Measurements from ENCODE around the gene PFKFB4. TPM values are rescaled to one million over a fixed set of nuclear protein-coding genes. Genes with fewer than 3 reads are reported as not detected.

PFKFB4 gene
- total and polyA plus RNA-seq, 7 donors: 0.25 to 4.1 (median 1.1) TPM

GRCh38 chr3:48599077-48599501 is 42.5 kb upstream of the PFKFB4 start:
- H3K4me1 ChIP-seq: peaks cover 77% of the 10 kb centered on the region

GRCh38 chr3:48598323-48599076 is 41.9 kb upstream of the PFKFB4 start:
- 17 to 30% (median 26%) methylated on average over 5 of the region's 5 CpGs for WGBS, 3 donors
- Histone ChIP-seq H3K36me3 (ENCODE audit: insufficient read depth in 1 of 2, low read depth in 1 of 2) (peaks cover 22 to 50% of the 10 kb centered on the region in 2 donors), H3K27ac (peak overlapping the region; percentile 94), H3K9me3 (no peaks in the 10 kb centered on the region), H3K4me3 (peak overlapping the region; percentile 2), H3K4me1 (peaks cover 77% of the 10 kb centered on the region), H3K27me3 (ENCODE audit: insufficient read depth in 3 of 3, low read length in 2 of 3) (no peaks in the 10 kb centered on the region)
- intact Hi-C loops (cut with DNase I): no loop called here
- peak; percentile 70 to 91 for DNase-seq
- no peak for TF ChIP-seq CTCF (IDR thresholded peaks at IDR 0.05)
- peak; percentile 73 to 85 (median 82) for ATAC-seq

More at GRCh38 chr3:48599077-48599501, 42.5 kb upstream of the PFKFB4 start:
- H3K9me3 ChIP-seq: no peaks in the 10 kb centered on the region
- peak overlapping the region; percentile 94 for H3K27ac ChIP-seq
- TF ChIP-seq CTCF (IDR thresholded peaks at IDR 0.05): no peak
- no peaks in the 10 kb centered on the region for H3K27me3 ChIP-seq (ENCODE audit: insufficient read depth in 3 of 3, low read length in 2 of 3)
- WGBS, 3 donors: 44 to 71% (median 47%) methylated on average over 11 of the region's 11 CpGs
- peak overlapping the region; percentile 2 for H3K4me3 ChIP-seq
- no peak for DNase-seq
- ATAC-seq: no peak
- intact Hi-C loops (cut with DNase I): no loop called here
- peaks cover 25 to 56% of the 10 kb centered on the region in 2 donors for H3K36me3 ChIP-seq (ENCODE audit: insufficient read depth in 1 of 2, low read depth in 1 of 2)

GRCh38 chr3:48597408-48597800 is 40.8 kb upstream of the PFKFB4 start:
- Histone ChIP-seq H3K4me3 (no peak overlapping the region), H3K4me1 (peaks cover 77% of the 10 kb centered on the region), H3K27me3 (ENCODE audit: insufficient read depth in 3 of 3, low read length in 2 of 3) (no peaks in the 10 kb centered on the region), H3K27ac (peak overlapping the region; percentile 94), H3K36me3 (ENCODE audit: insufficient read depth in 1 of 2, low read depth in 1 of 2) (peaks cover 13 to 39% of the 10 kb centered on the region in 2 donors), H3K9me3 (no peaks in the 10 kb centered on the region)
- DNase-seq: no peak
- 46 to 65% (median 49%) methylated on average over 6 of the region's 6 CpGs for WGBS, 3 donors
- TF ChIP-seq CTCF (IDR thresholded peaks at IDR 0.05): no peak
- intact Hi-C loops (cut with DNase I): no loop called here
- ATAC-seq: no peak

GRCh38 chr3:48596676-48597407 is 40.2 kb upstream of the PFKFB4 start:
- Histone ChIP-seq H3K27ac (peak overlapping the region; percentile 94), H3K4me3 (no peak overlapping the region), H3K4me1 (peaks cover 73% of the 10 kb centered on the region), H3K36me3 (ENCODE audit: insufficient read depth in 1 of 2, low read depth in 1 of 2) (peaks cover 13 to 33% of the 10 kb centered on the region in 2 donors), H3K27me3 (ENCODE audit: insufficient read depth in 3 of 3, low read length in 2 of 3) (no peaks in the 10 kb centered on the region), H3K9me3 (no peaks in the 10 kb centered on the region)
- no peak for ATAC-seq
- intact Hi-C loops (cut with DNase I): no loop called here
- no peak for TF ChIP-seq CTCF (IDR thresholded peaks at IDR 0.05)
- 44 to 77% (median 62%) methylated on average over 8 of the region's 8 CpGs for WGBS, 3 donors
- no peak for DNase-seq

All from psoas muscle (tissue), 8 donors.